Sigmoid colon (tissue), 4 donors: ENCODE results near the gene TM2D3.

ENCODE experiments used
- CTCF ChIP-seq, 4 experiments: fragments of 450-650 bp in 3 of 4; fragments of 200-600 bp in 1 of 4; IDR thresholded peaks; one replicate each; pipeline ENCODE4 v1.5.1; 2016 to 2019; ENCODE audit warnings: antibody characterized with exemption in 4 of 4, mild to moderate bottlenecking in 3 of 4, moderate library complexity in 2 of 4
- EP300 ChIP-seq, 4 donors: sonication (generic); formaldehyde crosslinking; IDR thresholded peaks; one replicate each; pipeline ENCODE4 v1.6.1; 2017; ENCODE audit warnings: antibody characterized with exemption in 4 of 4
- POLR2A ChIP-seq, 2 donors: fragments of 450-650 bp; IDR thresholded peaks; one replicate each; pipeline ENCODE4 v1.6.1; 2016; ENCODE audit warnings: antibody characterized with exemption in 2 of 2, mild to moderate bottlenecking in 2 of 2, moderate library complexity in 2 of 2
- POLR2AphosphoS5 ChIP-seq, 4 donors: sonication (generic); formaldehyde crosslinking; IDR thresholded peaks; one replicate each; pipeline ENCODE4 v1.6.1; 2017; ENCODE audit warnings: antibody characterized with exemption in 4 of 4

- TF ChIP-seq CTCF (IDR thresholded peaks at IDR 0.05) (no peak), EP300 (IDR thresholded peaks at IDR 0.05) (no peak), POLR2AphosphoS5 (IDR thresholded peaks at IDR 0.05) (no peak), POLR2A (IDR thresholded peaks at IDR 0.05) (no peak)
Measured at GRCh38 chr15:101614001-101614585, 38.1 kb downstream of the TM2D3 start.
